Brain microvascular endothelial cell (primary cell): ENCODE results near the gene ITPK1.

Experiments
- DNase-seq: peaks from one replicate; pipeline ENCODE4 v3.0.0-alpha.2; 2020
- H3K27ac ChIP-seq: fragments of 250-450 bp; sonication (Bioruptor Pico); 2 replicates; pipeline ENCODE4 v1.5.1; 2020; ENCODE audit warnings: mild to moderate bottlenecking, moderate library complexity
- H3K27me3 ChIP-seq: fragments of 250-450 bp; sonication (Bioruptor Pico); replicated peaks from 2 replicates; pipeline ENCODE4 v1.5.1; 2020; ENCODE audit warnings: mild to moderate bottlenecking
- H3K36me3 ChIP-seq: fragments of 250-450 bp; sonication (Bioruptor Pico); replicated peaks from 2 replicates; pipeline ENCODE4 v1.5.1; 2020; ENCODE audit warnings: mild to moderate bottlenecking
- H3K4me3 ChIP-seq: 2 replicates; pipeline ENCODE4 v1.5.1; 2011; ENCODE audit warnings: low read depth, mild to moderate bottlenecking, control low read depth, low read length, moderate library complexity
- in situ Hi-C: cut with HindIII; loops from 2 replicates; pipeline ENCODE4 v1.10.0; 2017; ENCODE audit warnings: low sequenced_read_pairs, low pct_ligation_motif_present
- TF ChIP-seq, protein P1 (sequence below): IDR thresholded peaks from 2 replicates; pipeline ENCODE4 v1.5.1; 2011; ENCODE audit warnings: low read depth, mild to moderate bottlenecking, moderate library complexity, low read length, control low read depth, inconsistent platforms; ENCODE audit errors: missing control alignments

Gene ITPK1

DNA sequence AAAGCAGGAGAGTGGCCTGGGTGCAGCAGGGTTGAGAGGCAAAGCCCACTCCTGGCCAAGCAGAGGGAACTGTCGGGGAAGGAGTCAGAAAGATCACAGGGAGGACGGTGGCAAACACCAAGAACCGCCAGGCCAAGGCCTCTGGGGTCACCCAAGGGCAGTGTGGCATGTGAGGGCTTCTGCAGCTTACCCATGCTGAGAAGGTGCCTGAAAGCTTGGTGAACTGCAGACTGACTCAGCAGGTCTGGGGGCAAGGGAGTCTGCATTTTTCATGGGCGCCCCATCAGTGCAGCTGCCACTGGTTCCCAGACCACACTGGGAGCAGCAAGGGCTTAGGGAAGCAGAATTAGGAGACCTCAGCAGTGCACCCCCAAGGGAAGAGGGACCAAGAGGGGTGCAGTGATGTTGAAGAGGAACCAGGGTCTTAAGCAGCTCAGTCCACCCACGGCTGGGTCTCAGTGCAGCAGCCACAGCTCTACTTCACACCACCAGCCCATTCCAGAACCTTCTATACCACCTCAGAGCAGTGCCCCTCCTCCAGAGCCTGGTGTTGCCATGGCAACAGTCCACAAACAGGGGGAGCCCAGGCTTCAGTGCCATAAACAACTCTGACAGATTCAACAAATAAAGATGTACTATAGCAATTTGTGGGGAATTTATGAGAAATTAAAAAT lies 59.4 kb downstream of the ITPK1 start:
- H3K36me3 ChIP-seq: no peaks in the 10 kb centered on the region

DNA sequence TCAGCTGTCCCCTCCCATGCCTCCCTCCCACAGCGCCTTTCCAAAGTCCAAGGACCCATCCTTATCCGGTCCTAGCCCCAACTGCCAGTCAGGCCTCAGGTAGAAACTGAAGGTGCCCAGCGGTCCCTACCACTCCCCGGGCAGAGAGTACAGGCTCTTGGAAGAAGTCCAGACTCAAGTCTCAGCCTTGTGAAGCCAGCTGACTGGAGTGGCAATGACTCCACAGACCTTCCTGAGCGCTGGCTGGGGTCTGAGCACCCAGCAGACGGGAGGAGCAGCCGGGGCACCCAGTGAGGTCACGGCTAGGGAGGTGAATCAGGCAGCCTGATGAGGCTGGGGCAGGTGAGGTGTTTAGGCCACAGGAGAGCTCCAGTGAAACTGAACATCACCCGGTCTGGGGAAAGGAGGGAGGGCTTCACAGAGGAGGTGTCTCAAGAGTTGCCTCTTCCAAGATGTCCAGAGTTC lies 60.0 kb downstream of the ITPK1 start:
- H3K27me3 ChIP-seq: no peaks in the 10 kb centered on the region
- H3K27ac ChIP-seq: no peak overlapping the region
- no peak for DNase-seq
- H3K4me3 ChIP-seq: no peak overlapping the region
- TF ChIP-seq, protein P1, sequence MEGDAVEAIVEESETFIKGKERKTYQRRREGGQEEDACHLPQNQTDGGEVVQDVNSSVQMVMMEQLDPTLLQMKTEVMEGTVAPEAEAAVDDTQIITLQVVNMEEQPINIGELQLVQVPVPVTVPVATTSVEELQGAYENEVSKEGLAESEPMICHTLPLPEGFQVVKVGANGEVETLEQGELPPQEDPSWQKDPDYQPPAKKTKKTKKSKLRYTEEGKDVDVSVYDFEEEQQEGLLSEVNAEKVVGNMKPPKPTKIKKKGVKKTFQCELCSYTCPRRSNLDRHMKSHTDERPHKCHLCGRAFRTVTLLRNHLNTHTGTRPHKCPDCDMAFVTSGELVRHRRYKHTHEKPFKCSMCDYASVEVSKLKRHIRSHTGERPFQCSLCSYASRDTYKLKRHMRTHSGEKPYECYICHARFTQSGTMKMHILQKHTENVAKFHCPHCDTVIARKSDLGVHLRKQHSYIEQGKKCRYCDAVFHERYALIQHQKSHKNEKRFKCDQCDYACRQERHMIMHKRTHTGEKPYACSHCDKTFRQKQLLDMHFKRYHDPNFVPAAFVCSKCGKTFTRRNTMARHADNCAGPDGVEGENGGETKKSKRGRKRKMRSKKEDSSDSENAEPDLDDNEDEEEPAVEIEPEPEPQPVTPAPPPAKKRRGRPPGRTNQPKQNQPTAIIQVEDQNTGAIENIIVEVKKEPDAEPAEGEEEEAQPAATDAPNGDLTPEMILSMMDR: no peak
- in situ Hi-C loops: no loop called here
- H3K36me3 ChIP-seq: no peaks in the 10 kb centered on the region

More for the DNA sequence above, 59.4 kb downstream of the ITPK1 start:
- in situ Hi-C loops: no loop called here
- Histone ChIP-seq H3K27ac (no peak overlapping the region), H3K4me3 (no peak overlapping the region), H3K27me3 (no peaks in the 10 kb centered on the region)
- DNase-seq: no peak
- TF ChIP-seq, protein P1: no peak

DNA sequence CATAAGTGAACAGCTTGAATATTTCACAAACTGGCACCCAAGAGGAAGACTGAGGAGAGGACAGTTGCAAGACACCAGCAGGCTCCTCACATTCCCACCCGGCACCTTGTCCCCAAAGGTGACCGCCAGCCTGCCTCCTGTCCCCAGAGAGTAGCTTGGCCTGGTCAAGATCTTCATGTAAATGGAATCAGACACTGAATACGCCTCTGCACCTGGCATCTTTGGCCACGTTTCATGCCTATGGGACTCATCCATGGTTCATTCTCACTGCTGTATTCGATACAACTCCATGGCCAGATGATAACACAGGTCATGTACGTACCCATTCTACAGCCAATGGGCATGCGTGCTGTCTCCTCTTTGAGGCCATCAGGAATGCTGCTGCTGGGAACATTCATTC lies 60.8 kb downstream of the ITPK1 start:
- Histone ChIP-seq H3K36me3 (no peaks in the 10 kb centered on the region), H3K4me3 (no peak overlapping the region), H3K27me3 (no peaks in the 10 kb centered on the region), H3K27ac (no peak overlapping the region)
- TF ChIP-seq, protein P1: no peak
- in situ Hi-C loops: no loop called here
- no peak for DNase-seq

DNA sequence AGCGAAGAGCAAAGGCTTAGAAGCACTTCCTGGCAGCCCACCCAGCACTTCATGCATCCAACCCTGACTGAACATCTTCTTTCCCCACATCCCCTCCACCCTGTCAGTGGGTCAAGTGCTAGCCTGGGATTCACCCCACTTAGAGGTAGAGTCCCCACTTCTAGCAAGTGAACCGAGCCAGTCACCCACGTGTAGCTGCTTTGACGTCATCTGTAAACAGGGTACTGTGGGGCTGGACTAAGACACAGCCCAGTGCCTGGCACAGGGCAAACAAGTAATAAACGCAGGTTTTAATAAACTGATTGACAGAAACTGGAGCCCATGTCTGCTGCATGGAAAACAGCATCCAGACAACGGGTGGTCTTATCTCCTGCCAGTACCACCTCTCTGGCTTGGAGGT lies 61.7 kb downstream of the ITPK1 start:
- Histone ChIP-seq H3K27ac (no peak overlapping the region), H3K36me3 (no peaks in the 10 kb centered on the region), H3K27me3 (no peaks in the 10 kb centered on the region), H3K4me3 (no peak overlapping the region)
- in situ Hi-C loops: no loop called here
- TF ChIP-seq, protein P1: no peak
- no peak for DNase-seq

DNA sequence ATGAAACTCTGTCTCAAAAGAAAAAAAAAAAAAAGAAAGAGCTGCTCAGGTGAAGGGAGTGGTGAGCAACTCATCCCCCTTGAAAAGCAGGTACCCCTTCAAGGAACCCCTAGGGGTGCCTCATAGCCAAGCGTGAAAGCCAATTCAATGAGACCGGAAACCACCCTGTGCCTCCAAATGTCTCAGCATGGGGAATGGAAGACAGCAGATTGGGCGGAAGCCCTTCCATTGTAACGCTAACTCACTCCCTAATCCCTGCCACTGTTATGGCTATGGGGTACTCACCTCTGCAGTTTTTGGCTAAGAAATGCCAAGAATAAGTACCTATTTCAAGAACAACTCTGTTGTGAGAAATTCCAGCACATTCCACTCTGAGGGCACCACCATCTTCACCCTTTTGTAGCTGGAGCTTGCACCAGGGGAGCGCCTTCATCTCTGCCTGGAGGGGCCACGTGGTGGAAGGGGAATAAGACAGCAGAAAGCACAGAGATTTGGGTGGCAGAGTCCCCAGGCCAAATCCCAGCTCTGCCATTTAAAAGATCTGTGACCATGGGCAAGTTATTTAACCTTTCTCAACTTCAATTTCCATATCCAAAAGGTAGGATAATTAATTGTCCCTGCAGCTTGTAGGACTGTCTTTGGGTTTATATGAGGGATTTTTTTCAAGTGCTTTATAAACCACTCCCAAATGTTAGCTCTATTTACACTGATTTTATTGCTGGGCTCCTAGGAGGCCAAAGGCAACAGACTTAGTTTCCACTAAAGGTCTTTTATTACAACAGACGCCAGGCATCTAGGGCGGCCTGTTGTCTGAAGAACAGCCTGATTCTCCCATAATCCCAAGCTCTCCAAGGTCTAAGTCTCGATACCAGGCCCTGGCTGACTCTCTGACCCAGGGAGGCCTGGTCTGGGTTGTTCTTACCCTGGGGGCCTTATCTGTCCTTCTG lies 63.9 kb downstream of the ITPK1 start:
- in situ Hi-C loops: no loop called here
- TF ChIP-seq, protein P1: no peak
- no peaks in the 10 kb centered on the region for H3K27me3 ChIP-seq
- no peak for DNase-seq
- no peak overlapping the region for H3K27ac ChIP-seq
- no peak overlapping the region for H3K4me3 ChIP-seq
- H3K36me3 ChIP-seq: no peaks in the 10 kb centered on the region
